DOHH2 (cell line): Measurements from ENCODE around the gene PRSS22.

ENCODE experiments used
- CTCF ChIP-seq: fragments of 200-600 bp; sonication (generic); IDR thresholded peaks from one replicate; pipeline ENCODE4 v1.5.1; 2014; ENCODE audit warnings: antibody characterized with exemption, mild to moderate bottlenecking, low read depth, low read length; ENCODE audit not compliant: poor library complexity, severe bottlenecking
- EZH2phosphoT487 ChIP-seq: fragments of 200-600 bp; sonication (generic); IDR thresholded peaks from 2 replicates; pipeline ENCODE4 v1.6.1; 2017; ENCODE audit warnings: borderline replicate concordance, mild to moderate bottlenecking, antibody characterized with exemption, low read length, moderate library complexity, mixed read lengths

DNA sequence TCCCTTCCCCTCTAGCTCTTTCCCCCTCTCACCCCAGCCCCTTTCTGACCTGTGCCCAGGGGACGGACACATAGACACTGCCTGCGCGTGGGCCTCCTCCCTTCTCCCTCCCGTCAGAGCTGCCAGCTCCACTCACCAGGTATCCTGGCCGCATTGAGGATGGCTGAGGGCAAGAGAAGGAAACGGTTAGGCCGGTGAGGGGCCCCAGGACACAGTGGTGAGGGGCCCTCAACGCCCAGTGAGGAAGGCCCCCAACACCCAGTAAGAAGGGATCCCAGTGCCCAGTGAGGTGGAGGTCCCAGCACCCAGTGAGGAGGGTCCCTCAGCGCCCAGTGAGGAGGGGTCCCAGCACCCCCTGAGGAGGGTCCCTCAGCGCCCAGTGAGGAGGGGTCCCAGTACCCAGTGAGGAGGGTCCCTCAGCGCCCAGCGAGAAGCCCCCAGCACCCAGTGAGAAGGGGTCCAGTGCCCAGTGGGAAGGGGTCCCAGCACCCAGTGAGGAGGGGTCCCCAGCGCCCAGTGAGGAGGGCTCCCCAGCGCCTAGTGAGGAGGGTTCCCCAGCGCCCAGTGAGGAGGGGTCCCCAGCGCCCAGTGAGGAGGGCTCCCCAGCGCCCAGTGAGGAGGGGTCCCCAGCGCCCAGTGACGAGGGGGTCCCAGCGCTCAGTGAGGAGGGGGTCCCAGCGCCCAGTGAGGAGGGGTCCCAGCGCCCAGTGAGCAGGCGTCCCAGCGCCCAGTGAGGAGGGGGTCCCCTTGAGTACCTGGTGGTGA, 1.1 kb downstream of the PRSS22 start:
- TF ChIP-seq CTCF (no peak), EZH2phosphoT487 (no peak)
